ENCODE measurements around the gene PI4K2A.

PI4K2A gene

DNA sequence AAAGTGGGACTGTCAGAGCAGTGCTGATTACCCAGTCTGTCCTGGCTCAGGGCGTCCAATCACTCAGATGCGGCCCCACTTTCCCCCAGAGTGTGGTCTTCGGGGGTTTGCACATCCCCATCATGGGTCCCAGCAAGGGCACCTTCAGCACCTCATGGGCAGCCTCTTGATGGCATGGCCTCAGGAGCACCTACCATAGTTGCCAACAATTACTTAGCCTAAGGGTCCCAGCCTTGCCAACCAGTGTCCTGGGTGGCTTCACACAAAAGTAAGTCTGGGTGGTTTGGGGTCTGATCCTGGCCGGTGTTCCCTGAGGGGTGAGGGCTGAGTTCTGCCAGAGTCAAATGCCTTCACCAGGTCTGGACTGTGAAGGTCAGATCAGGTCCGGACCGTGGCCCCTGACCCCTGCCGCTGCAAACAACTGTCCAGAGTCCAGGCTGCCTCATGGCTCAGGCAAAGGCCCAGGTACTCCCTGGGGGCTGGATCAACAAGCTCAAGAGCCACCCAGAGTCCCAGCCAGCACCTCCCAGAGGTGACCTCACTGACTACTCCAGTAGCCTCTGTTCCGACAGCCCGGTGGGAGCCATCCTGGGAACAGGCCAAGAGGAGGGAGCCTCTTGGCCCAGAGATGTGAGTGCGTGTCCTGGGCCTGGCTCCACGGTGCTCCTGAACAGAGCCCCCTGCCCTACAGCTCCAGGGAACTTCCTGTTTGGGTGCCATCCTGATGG, 66.8 kb downstream of the PI4K2A start:
- no peak for DNase-seq

GRCh38 chr10:97708167-97708566, 67.7 kb downstream of the PI4K2A start:
- DNase-seq, result no peak

DNA sequence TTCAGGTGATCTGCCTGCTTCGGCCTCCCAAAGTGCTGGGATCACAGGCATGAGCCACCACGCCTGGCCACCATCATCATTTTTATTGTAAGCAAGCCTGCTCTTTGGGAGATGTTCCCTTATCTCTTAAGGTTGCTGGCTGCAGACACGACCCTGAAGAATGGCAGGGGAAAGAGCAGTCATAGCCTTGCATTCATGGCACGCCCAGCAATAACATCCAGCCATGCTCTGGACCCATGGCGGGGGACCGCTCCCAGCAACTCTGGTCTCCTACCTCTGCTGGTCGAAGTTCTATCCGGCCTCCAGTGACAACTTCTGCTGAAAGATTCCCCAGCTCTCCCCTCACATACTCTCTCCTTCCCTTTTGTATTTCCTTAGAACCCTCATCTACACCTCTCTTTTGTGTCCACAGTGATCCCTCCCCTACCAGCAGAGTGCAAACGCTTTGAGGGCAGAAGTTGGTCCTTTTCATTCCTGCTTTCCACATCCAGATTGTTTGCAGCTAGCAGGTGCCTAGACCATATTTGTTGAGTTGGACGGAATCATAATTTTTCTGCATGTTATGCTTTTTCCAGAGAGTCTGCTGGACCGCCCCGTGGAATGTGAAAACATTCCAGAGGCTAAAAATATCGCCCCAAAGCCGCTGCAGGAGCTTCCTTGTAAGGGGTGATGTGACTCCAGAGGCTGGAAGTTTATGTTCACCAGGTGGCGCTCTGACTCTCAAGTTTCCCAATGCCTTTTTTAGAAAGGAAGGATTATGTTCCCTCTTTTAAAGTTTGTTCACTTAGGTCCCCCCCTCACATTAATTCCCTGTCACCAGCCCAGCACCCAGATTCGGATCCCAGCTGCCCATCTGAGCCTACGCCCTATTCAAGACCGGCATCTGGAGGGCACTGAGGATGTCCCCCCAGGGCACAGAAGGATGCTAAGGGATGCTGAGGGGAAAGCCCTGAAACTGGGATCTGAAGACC, 68.8 kb downstream of the PI4K2A start:
- peak; percentile 51 for DNase-seq

GRCh38 chr10:97711640-97712572, 71.4 kb downstream of the PI4K2A start:
- no peak for DNase-seq

DNA sequence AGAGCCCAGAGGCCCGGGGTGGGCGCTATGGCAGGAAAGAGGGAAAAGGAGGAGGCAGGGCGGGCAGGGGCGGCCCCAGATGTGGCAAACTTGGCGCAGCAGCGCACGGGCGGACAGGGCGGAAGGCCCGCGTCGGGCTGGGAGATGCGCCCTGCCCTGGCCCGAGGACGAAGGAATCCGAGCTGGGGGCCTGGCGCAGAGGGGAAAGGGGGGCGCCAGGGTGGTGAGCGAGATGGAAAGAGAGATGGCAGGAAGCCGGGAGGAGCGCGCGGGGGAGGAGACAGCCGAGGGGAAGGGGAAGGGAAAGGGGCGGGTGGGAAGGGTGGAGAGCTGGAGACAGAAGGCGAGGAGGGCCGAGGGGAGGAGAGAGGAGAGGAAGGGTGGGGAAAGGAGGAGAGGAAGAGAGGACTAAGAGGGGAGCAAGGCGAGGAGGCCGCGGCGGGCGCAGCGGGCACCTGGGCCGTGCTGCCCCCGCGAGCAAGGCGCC, 72.9 kb downstream of the PI4K2A start, which contains the start of gene MARVELD1:
MARVELD1 (plus strand) TSS at position 392 of the 487 bp plus-strand sequence. CDS start 147 bp downstream, outside the sequence.
- DNase-seq, result peak; percentile 48

- DNase-seq, result peak; percentile 52
Observed at GRCh38 chr10:97713826-97714400, 73.4 kb downstream of the PI4K2A start.

DNA sequence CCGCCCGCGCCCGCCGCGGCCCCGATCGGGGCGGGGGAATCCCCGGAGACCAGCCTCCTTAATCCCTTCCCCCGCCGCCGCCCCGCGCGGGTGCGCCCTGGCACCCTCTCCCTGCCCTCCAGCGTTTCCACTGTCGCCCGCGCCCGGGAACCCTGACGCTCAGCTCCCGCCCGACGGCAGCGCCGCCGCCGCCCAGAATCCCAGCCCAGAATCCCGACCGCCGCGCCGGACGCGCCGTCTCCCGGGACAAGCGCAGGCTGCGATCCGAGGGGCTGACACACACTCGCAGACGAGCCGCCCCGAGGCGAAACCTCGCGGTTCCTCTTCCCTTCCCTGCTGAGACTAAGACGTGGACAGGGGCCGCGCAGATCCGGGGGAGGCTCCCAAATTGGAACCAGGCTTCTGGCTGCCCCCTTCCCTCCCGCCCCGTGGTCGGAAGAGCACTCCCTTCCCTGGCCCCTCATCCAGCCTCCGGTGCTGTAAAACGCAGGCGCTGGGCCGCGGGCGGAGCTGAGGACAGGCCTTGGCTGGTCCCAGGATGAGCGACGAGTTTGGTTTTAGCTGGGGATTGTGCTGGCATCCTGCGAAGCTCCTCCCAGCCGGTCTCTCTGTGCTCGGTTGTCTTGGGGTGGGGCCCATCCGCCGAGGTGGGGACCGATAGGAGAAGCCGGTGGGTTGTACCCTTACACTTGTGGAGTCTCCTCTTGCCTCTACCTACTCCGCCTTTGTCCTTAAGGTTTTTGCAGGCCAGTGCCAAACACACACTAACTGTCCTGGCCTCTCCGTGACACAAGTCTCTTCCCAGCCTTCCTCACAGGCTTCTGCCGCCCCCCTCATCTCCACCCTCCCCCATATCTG, 74.2 kb downstream of the PI4K2A start:
- peak; percentile 76 for DNase-seq

- DNase-seq, result no peak
Observed at GRCh38 chr10:97715259-97715874, 74.9 kb downstream of the PI4K2A start.

- DNase-seq, result no peak
Observed at GRCh38 chr10:97717627-97718026, 77.2 kb downstream of the PI4K2A start.

DNA sequence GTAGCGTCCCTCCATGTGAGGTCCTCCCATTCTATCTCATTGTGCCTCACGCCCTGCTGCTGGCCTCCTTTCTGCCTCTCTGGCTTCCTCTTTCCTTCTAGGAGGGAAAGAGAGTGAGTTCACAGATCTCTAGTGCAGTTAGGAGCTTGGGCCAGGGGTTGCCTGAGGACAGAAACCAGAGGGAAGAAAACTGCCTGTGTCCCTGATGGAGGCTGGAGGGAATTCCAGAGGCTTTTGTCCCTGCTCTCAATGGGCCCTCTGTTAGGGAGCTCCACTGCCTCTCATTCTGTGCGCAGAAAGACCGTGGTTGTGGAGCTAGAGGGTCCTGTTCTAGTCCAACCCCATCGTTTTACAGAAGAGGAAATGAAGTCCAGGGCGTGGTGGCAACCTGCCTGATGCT, 77.7 kb downstream of the PI4K2A start:
- no peak for DNase-seq

DNA sequence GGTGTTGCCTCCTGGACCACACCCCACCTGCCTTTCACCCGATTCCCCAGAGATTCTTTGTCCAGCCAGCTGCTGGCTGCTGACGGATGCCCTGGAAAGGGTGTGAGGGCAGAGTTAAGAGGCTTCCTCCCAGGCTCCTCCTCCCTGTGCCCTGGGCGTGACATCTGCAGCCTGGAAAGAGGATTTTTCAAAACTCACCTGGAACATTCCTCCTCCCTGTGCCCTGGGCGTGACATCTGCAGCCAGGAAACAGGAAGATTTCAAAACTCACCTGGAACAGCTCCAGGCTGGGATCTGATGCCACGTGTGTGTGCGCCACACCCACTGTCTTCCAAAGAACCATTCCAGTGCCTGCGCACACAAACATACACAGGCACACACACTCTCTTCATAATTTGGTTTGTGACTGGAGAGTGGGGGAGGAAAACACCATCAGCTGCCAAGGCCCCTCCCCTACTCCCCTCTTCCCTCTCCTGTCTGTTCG, 78.2 kb downstream of the PI4K2A start:
- no peak for DNase-seq

DNA sequence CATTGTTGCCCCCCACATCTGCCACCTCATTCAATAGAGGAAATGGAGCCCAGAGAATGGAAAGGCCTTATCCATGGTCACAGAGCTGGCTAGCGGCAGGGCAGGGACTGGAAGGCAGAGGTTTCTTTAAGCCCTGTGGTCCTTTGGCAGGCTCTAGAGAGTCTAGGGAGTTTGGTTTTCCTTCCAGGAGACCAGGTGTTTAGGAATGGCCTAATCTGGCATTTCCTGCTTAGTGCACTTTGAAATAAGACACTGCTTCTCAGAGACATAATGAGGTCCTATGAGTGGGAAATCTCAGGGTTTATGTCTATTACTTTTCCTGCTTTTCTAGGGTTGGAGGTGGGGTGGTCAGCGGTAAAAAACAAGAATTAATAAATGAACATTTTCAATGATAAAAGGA, 79.1 kb downstream of the PI4K2A start:
- DNase-seq, result no peak

DNA sequence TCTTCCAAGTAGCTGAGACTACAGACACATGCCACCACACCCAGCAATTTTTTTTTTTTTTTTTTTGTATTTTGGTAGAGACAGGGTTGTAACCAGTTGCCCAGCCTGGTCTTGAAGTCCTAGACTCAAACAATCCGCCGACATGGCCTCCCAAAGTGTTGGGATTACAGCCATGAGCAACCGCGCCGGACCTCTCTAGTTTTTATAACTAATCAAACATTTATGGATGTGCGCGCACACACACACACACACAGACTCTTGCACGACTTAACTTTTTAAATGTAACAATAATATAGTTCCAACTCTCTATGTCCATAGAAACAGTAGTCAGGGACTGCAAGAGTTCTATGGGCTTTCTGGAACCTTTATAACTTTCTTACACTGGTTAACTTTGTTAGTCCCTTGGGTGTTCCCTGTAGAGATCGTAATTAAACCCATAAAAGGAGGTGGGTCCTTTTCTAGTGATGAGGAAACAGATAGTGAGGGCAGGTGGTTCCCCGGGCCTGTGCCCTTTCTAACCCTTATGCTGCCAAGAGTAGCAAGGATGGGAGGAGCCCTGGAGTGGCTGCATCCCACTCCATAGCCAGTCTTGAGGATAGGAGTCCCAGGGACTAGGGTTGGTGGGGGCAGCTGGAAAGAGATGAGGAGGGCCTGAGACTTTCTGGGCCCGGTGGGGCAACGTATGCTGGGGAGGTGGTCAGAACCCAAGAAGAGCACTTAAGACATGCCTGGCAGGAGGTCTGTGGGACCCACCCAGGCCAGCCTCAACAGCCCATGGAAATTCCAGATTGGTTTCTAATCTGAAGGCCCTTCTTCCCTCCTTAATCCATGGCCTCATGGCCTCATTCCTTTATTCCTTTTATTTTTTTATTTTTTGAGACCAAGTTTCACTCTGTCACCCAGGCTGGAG, 81.7 kb downstream of the PI4K2A start:
- no peak for DNase-seq

DNA sequence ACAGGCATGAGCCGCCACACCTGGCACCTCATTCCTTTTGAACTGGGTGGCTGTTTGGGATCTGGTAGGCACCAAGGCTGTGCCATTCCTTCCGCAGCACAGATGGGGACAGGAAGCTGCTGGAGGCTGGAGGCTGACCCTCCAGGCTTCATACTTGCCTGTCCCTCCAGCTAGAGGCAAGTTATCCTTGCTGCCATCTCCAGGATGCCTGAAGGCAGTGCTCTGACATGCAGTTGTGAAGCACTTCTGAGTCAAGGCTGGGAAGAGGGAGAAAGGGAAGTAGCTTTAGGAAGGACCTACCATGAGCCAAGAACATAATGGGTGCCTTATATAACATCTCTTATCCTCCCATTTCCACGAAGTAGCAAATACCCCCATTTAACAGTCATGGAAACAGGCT, 82.5 kb downstream of the PI4K2A start:
- DNase-seq, result no peak

DNA sequence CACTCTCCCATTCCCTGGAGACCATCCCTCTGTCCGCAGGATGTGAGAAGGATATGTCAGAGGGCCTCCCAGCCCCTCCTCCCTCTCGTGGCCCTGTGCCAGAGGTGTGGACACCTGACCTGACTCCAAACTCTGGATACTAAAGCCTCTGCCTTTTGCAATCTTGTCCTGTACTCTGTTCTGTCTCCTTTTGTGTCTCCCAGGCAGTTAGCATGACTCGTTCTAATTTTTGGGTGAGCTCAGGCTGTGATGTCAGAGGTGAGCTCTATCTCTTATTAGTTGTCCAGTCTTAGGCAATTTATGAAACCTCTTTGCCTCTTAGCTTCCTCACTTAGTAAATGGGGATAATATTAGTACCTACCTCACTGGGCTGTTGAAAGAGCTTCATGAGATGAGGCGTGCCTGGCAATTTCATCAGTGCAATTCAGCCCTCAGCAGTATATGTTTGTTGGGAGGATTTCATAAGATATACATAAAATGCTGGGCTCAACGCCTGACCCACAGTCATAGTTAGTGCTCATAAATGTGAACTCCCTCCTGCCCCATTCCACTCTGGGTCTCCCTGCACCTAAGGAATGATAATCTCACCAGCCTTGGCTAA, 84.0 kb downstream of the PI4K2A start:
- no peak for DNase-seq

Measured in T1000 (cell line).